GM03348 (cell line): ENCODE results near the gene CCR8.
"Not testable (repeated sequence)": the region's sequence is repeated elsewhere in the genome, so short reads cannot be mapped to it uniquely, and the experiment has no call there.

ENCODE experiments used
- DNase-seq: peaks from one replicate; pipeline ENCODE4 v3.0.0; 2012; ENCODE audit warnings: low spot score

CCR8 gene

DNA sequence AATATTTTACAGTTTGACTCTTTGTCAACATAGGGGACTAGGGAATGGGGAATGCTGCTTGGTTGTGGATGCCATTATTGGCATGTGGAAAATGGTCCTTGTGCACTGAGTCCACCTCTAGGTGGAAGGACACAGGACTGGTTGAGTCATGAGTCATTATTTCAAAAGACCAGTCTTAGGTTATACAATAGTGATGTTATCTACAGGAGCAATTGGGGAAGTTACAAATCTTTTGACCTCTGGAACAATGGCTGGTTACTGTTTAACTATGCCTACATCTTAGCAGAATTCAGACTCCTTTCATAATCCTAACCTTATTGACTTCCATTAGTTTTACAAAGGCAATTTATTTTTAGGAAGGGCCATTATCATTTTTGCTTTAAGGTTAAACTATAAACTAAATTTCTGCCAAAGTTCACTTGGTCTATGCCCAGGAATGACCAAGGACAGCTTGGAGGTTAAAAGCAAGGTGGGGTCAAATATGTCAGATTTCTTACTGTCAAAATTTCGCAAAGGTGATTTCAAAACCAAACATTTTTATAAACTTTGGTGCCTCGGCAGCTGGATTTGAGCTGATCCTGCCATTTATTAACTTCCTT lies 11.8 kb upstream of the CCR8 start:
- no peak for DNase-seq

DNA sequence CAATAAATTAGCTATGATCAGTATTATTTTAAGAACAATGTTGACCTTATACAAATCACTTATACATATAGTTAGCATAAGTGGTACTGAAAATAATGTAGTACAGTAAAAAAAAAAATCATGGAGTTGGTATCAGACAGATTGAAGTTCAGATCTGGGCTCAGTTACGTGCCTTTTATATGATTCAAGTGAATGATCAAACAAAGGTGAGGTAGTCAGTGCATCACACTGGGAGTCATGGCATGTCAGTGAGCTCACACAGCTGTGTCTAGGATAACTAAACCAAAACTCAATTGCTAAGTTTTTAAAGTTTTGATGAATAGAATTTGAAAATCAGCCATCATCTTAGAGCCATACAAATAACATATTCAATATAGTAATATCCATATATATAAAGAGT lies 11.2 kb upstream of the CCR8 start:
- DNase-seq = no peak

DNA sequence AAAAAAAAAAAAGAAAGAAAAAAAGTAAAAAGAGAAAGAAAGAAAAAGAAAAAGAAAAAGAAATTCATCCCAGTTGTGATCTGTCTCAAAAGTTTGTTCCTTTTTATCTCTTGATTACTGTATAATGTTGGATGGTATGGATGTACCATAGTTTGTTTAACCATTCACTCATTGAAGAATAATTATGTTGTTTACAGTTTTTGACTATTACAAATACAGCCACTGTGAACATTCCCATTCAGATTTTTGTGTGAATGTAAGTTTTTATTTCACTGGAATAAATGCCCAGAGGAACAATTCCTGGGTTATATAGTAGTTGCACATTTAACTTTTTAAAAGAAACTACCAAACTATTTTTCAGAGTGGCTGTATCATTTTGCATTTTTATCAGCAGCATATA lies 10.3 kb upstream of the CCR8 start:
- no peak for DNase-seq

DNA sequence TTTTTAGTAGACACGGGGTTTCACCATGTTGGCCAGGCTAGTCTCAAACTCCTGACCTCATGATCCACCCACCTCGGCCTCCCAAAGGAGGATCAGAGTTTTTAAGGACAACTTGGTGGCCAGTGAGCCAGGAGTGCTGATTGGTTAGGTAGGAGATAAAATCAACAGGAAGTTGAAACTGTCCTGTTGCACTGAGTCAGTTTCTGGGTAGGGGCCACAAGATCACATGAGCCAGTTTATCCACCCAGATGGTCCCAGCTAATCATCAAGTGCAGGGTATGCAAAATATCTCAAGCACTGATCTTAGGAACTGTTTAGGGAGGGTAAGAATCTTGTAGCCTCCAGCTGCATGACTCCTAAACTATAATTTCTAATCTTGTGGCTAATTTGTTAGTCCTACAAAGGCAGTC lies 7.9 kb upstream of the CCR8 start:
- not testable (repeated sequence) for DNase-seq

DNA sequence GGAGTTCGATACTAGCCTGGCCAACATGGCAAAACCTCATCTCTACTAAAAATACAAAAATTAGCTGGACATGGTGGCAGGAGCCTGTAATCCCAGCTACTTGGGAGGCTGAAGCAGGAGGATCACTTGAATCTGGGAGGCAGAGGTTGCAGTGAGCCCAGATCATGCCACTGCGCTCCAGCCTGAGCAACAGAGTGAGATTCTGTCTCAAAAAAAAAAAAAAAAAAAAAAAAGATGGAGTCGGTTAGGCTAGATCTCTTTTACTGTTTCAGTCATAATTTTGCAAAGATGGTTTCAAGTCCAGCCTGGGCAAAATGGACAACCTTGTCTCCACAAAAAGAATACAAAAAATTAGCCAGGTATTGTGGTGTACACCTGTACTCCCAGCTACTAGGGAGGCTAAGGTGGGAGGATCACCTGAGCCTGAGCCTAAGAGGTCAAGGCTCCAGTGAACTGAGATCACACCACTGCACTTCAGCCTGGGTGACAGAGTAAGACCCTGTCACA lies 7.2 kb upstream of the CCR8 start:
- DNase-seq = not testable (repeated sequence)

DNA sequence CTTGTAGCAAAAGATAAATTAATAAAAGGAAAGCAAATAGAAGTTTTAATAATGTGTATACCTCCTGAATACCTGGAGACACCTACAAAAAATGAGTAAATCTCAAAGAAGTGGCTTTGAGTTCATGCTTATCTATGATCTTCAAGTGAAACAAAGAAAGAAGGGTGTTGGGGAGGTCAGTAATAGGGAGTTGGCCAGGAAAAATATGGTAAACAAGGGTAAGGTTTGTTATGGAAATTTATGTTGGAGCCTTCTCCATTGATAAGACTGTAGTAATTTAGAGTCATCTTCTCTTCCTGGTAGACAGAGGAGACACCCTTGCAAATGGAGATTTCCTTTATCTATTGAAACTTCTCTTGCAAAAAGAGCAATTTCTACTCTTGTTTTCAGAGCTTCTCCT lies 6.6 kb upstream of the CCR8 start:
- no peak for DNase-seq

DNA sequence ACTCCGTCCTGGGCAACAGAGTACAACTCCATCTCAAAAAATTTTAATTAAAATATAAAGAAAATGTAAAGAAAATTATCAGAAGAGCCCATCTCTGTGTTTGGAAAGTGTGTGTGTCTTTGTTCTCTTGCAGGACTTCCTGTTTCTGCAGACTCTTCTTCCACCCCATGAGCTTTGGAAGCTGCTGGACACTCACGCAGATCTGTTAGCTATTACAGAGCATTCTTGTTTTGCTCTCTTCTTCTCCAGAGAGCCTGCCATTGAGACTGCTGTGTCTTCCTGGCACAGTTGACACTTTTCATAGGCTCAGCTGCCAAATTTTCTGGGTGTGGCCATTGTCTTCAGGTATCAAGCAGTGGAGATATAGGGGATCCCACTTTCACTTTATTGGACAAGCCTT lies 6.0 kb upstream of the CCR8 start:
- no peak for DNase-seq

DNA sequence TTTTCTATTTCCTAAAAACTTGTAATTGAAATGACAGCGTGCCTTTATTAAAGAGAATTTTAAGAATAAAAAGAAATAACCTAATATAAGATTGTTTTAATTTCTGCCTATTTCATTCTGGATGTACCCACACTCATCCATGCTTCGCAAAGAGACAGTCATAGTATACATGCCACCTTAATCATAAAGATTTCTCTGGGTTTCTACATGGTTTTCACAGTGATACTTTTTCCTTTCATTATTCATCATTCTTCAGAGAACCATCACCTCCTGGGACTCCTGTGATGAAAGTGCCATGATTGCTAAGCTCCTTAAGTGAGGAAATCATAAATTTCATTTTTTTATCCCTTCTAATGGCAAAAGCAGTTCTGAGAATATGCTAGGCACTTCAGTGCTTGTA lies 4.3 kb upstream of the CCR8 start:
- no peak for DNase-seq

DNA sequence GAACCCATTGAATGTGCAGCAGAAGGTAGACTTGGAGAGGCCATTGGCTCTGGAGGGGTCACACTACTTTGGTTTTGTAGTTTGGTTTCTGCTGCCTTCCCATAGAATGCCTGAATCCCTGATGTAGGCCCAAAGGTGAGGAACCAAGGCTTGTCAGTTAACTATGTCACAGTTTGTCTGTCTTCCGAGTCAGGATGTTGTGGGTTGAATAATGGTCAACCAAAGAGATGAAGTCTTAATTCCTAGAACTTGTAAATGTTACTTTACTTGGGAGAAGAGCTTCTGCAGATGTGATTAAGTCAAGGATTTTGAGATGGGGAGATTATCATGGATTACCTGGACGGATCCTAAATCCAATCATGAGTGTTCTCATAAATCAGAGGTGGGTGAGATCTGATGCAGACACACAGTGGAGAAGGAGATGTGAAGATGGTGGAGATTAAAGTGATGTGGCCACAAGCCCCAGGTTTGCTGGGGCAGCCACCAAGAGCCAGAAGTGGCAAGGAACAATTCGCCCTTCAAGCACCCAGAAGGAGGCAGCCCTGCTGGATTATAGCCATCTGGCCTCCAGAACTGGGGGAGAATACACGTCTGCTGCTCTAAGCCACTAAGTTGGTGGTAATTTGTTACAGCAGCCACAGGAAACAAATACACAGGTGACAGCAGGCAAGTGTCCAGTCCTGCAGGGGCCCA lies 2.3 kb upstream of the CCR8 start:
- DNase-seq = no peak

DNA sequence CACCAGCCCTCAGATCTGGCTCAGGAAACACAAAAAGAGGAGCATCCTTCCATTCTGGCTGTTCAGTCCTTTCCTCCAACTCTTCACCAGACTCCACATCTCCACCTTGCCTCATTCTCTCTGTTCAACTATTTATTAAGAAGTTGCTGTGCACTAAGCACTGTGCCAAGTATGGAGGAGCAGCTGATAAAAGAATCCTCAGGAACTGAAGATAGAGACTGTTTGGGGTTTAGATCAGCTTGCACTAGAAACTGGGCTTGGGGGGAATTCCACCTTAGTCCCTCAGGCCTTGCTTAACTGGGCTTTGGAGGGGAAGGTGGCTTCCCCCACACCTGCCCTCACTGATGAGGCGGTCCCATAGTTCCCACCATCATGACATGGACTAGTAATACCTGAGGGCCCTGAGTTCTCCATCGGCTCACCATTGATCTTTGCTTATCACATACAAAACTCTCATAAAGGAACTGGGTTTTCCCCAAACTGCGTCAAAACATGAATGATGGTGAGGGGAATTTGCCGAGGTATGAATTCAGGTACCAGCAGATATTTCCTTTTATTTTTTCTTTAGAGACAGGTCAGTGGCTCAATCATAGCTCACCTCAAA lies 1.7 kb upstream of the CCR8 start:
- DNase-seq = no peak

DNA sequence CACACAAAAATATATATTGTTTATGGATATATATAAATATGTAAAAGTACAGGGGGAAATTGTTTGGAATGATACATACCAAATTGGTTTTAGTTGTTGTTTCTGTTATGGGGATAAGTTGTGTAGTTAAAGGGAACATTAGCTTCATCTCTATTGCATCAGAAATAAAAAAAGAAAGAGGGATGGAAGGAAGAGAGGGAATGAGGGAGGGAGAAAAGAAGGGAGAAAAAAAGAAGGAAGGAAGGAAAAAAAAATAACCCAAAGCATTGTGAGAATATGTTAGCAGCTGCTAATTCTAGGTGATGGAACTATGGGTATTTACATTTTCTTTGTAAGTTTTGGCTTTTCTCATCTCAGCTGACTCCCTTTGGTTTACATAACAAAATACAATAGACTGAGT lies 1.3 kb downstream of the CCR8 start:
- DNase-seq = no peak

DNA sequence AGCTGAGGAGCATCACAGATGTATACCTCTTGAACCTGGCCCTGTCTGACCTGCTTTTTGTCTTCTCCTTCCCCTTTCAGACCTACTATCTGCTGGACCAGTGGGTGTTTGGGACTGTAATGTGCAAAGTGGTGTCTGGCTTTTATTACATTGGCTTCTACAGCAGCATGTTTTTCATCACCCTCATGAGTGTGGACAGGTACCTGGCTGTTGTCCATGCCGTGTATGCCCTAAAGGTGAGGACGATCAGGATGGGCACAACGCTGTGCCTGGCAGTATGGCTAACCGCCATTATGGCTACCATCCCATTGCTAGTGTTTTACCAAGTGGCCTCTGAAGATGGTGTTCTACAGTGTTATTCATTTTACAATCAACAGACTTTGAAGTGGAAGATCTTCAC lies 3.0 kb downstream of the CCR8 start:
- DNase-seq = no peak

DNA sequence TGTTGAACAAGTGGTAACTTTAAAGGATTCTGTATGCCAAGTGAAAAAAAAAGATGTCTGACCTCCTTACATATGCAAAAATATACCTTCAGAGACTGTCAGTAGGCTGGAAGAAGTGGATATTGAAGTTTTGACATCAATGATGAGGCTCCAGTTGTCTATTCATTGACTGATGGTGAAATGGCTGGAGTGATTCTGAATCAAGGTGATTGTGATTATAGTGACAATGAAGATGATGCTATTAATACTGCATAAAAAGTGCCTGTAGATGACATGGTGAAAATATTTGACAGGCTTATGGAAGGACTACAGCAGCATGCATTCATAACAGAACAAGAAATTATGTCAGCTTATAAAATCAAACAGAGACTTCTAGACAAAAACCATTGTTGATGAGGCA lies 4.1 kb downstream of the CCR8 start:
- DNase-seq = no peak

DNA sequence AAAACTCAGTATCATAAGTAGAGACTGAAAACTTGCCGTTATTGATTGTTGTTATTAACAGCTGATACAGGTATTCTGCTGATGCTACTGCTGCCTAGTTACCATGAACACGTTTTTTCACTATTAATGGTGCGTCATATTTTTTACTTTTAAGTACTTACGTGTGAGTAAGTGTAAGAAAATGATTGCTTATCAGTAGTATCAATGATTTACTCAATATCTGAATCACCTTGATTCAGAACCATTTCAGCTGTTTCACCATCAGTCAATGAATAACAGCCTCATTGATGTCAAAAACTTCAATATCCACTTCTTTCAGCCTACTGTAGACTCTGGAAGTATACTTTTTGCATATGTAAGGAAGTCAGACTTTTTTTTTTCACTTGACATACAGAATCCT lies 4.7 kb downstream of the CCR8 start:
- no peak for DNase-seq

DNA sequence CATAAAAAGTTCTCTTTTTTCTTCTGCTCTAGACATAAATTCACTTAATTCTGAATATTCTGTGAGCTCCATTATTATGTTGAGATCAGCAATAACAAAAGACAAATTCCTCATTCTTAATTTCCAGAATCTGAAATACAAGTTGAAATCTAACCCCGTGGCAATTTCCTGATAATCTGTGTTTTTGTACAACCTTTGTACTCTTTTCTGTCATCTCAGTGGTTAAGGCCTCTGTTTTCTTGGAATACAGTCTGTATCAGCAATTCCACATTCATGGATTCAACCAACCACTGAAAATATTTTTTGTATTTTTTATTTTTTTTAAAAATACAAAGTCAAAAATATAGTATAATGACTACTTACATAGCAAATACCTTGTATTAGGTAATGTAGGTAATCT lies 8.7 kb downstream of the CCR8 start:
- DNase-seq = no peak

DNA sequence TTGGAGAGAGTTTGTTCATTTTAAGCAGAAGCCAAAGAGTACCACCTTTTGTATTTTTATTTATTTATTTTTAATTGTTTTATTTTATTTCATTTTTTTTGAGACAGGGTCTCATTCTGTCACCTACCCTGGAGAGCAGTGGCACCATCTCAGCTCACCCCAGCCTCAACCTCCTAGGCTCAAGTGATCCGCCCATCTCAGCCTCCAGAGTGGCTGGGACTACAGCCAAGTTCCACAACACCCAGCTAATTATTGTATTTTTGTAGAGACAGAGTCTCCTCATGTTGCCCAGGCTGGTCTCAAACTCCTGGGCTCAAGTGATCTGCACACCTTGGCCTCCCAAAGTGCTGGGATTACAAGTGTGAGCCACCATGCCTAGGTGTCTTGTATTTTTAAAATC lies 9.6 kb downstream of the CCR8 start:
- no peak for DNase-seq

DNA sequence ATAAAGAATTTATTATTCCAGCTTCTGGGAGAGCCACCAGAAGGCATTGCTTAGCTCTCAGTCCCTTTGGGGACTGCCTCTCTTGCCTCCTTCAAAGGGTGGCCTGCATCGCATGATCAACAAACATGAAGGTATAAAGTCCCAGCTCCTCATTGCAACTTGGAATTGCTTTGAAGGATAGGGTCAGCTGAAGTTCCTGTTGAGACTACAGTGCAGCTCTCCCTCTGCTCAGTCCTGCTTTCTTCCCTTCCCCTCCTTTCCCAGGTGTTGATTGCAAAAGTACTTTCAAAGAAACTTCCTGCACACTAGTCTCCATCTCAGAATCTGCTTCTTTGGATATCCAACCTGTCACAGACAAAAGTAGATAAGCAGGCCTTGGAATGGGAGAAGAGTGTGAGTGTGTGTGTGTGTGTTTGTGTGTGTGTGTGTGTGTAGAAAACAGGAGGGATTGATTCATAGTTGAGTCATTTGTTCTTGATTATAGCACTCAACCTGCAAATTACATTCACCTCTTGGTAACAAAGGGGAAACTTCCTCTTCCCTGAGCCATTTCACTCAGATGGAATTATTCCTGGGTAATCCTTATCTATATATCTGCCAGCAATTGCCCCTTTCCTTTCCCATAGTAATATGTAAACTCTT lies 13.7 kb downstream of the CCR8 start:
- DNase-seq = no peak

DNA sequence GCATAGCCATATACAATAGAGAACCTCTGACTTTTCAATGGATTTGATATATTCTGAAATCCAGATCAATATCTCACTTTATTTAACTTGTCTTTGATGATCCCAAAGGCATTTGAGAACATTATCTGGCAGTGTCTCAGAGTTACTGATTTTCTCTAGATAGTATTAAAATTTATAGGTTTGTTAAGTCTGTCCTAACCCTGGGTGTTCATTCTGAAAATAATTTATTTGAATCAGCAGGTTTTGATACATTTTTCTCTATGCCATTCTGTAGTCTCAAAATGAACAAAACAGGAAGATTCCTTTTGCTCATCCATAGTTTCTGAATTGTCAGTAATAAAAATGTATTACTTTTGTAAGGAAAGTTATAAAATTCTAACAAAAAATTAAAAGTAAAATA lies 14.3 kb downstream of the CCR8 start:
- DNase-seq = no peak

DNA sequence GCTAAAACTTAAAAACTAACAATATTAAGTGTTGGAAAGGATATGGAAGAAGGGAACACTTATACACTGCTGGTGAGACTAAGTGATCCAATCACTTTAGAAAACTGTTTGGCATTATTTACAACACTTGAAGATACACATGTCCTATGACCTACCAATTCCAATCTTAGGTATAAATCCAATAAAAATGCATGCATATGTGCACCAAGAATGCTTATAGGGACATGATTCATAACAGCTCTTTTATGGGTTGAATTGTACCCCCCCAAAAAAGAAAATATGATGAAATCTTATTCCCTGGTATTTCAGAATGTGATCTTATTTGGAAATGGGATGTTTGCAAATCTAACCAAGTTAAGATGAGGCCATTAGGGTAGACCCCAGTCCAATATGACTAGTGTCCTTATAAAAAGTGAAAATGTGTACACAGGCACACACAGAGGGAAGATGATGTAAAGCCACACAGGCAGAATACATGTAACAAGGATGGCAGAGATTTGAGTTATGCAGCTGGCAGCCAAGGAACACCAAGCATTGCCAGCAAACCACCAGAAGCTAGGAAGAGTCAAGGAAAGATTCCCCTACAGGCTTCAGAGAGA lies 15.3 kb downstream of the CCR8 start:
- DNase-seq = no peak

DNA sequence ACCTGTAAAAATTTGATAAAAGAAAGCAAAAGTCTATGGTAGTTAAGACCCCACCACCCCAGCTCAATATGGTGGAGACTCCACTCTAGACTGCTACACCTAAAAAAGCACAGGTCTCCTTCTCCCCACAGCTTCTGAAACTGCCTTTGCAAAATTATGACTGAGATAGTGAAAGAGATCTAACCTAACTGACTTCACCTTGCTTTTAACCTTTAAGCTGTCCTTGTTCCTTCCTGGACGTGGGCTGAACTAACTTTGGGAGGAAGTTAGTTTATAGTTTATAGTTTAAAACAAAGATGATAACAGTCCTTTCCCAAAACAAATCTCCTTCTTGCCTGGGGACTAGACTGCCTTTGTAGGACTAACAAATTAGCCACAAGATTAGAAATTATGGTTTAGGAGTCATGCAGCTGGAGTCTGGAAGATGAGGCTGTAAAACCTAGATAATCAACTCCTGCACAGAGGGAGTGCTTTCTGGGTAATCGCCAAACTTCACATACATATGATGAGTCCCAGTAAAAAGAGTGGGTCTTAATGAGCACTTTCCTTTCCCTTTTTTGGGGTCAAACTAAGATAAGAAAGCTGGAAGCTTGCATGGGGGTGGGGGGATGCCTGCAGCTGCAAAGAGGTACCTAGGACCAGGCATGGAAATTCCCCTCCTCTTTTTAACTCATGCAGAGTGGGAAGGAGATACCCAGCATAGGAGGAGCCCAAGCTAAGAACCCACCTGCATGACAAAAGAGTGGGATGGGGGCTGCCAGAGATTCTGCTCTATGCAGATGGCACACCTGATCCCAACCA lies 17.5 kb downstream of the CCR8 start:
- no peak for DNase-seq

DNA sequence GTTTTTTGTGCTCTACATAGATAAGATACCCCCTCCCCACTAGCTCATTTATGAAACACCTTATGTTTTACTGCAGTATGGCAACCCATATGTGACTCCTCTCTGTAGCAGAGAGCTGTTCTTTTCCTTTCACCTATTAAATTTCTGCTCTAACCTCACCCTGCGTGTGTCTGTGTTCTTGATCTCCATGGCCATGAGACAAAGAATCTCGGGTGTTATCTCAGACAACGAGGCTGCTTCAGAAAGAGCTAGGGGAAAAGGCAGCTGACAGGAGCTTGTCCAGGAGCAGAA lies 18.0 kb downstream of the CCR8 start:
- DNase-seq = no peak

DNA sequence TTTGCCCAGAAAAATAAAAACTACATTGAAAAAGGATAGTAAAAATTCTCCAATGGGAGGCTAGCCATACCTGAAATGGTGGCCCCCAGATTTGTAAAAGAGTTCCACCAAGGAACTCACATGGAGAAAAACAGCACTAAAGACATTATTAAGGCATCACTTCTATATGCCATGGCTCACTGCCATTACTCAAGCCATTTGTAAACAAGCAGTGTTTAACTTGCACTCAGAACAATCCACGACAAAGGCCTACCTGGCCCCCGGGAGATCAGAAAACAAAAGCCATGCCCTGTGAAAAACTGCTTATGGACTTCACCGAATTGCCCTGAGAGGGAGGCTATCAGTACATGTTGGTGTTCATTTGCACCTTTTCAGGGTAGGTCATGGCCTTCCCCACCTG lies 19.6 kb downstream of the CCR8 start:
- no peak for DNase-seq
